Measurements from ENCODE around the gene VANGL2. TPM values are rescaled to one million over a fixed set of nuclear protein-coding genes. Genes with fewer than 3 reads are reported as not detected.

Gene VANGL2
- total and polyA plus RNA-seq, 2 experiments from 2014 or later: 17.7 to 51.3 TPM

- H3K4me1 ChIP-seq (ENCODE audit: insufficient read depth): peaks cover 56% of the 10 kb centered on the region
- Mint-ChIP-seq H3K27me3 (ENCODE audit: insufficient read depth, low read depth, poor library complexity) (peaks cover 15% of the 10 kb centered on the region), H3K36me3 (ENCODE audit: low read depth) (peaks cover 16% of the 10 kb centered on the region), H3K4me3 (no peak overlapping the region; the same call in 2 of the 3 replicates), H3K27ac (peak overlapping the region; percentile 59; the same call in 1 of the 2 replicates), H3K9me3 (no peaks in the 10 kb centered on the region), H3K4me1 (peaks cover 76% of the 10 kb centered on the region)
- ATAC-seq (no peak), DNase-seq (ENCODE audit: low spot score) (no peak)
- H3F3A ChIP-seq (replicated peaks; ENCODE audit: low read depth): 0 out of 2 replicates have a peak, but pooled peaks cover 7% of the 10 kb centered on the region
- no peaks in the 10 kb centered on the region for H3K36me3 ChIP-seq (ENCODE audit: insufficient read depth)
- H3K9me2 ChIP-seq (ENCODE audit: insufficient read depth): no peaks in the 10 kb centered on the region
- TF ChIP-seq, protein P1, sequence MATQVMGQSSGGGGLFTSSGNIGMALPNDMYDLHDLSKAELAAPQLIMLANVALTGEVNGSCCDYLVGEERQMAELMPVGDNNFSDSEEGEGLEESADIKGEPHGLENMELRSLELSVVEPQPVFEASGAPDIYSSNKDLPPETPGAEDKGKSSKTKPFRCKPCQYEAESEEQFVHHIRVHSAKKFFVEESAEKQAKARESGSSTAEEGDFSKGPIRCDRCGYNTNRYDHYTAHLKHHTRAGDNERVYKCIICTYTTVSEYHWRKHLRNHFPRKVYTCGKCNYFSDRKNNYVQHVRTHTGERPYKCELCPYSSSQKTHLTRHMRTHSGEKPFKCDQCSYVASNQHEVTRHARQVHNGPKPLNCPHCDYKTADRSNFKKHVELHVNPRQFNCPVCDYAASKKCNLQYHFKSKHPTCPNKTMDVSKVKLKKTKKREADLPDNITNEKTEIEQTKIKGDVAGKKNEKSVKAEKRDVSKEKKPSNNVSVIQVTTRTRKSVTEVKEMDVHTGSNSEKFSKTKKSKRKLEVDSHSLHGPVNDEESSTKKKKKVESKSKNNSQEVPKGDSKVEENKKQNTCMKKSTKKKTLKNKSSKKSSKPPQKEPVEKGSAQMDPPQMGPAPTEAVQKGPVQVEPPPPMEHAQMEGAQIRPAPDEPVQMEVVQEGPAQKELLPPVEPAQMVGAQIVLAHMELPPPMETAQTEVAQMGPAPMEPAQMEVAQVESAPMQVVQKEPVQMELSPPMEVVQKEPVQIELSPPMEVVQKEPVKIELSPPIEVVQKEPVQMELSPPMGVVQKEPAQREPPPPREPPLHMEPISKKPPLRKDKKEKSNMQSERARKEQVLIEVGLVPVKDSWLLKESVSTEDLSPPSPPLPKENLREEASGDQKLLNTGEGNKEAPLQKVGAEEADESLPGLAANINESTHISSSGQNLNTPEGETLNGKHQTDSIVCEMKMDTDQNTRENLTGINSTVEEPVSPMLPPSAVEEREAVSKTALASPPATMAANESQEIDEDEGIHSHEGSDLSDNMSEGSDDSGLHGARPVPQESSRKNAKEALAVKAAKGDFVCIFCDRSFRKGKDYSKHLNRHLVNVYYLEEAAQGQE (IDR thresholded peaks at IDR 0.05; ENCODE audit: unreplicated experiment): no peak
- TF ChIP-seq ZNF114 (CRISPR knock-in tag; IDR thresholded peaks at IDR 0.05): no peak
- TF ChIP-seq EZH2phosphoT487 (IDR thresholded peaks at IDR 0.05; ENCODE audit: unreplicated experiment): no peak
- TF ChIP-seq ZNF462 (CRISPR knock-in tag; IDR thresholded peaks at IDR 0.05): no peak
- TF ChIP-seq JUNB (IDR thresholded peaks at IDR 0.05; ENCODE audit: unreplicated experiment): no peak
- TF ChIP-seq CTCF (conservative IDR thresholded peaks at IDR 0.05; ENCODE audit: low read depth in 2 of 2): no peak
- no peak for TF ChIP-seq ZNF331 (CRISPR knock-in tag; IDR thresholded peaks at IDR 0.05; ENCODE audit: low read depth)
- no peak for TF ChIP-seq POLR2AphosphoS5 (IDR thresholded peaks at IDR 0.05; ENCODE audit: low read depth)
- no peak for TF ChIP-seq STAT1 (IDR thresholded peaks at IDR 0.05; ENCODE audit: unreplicated experiment)
- no peak for TF ChIP-seq ETS1 (IDR thresholded peaks at IDR 0.05)
- TF ChIP-seq NANOG (IDR thresholded peaks at IDR 0.05; ENCODE audit: borderline replicate concordance): no peak
- no peak for TF ChIP-seq CREB1 (CRISPR knock-in tag; IDR thresholded peaks at IDR 0.05; ENCODE audit: low read depth)
- TF ChIP-seq EZH2 (IDR thresholded peaks at IDR 0.05; ENCODE audit: low read depth, unreplicated experiment): no peak
- peak overlapping the region; percentile 45; the same call in 1 of the 2 replicates for H3K27ac ChIP-seq (ENCODE audit: low read depth)
- peaks cover 17% of the 10 kb centered on the region; the same call in 1 of the 2 replicates for H4K20me1 ChIP-seq (replicated peaks; ENCODE audit: insufficient read depth)
- no peak overlapping the region for H2AFZ ChIP-seq
- H3K79me2 ChIP-seq (replicated peaks; ENCODE audit: insufficient read depth): peaks cover 85% of the 10 kb centered on the region
- peak overlapping the region; percentile 100; the same call in 1 of the 2 replicates for H3K4me2 ChIP-seq
- H3K4me3 ChIP-seq: no peak overlapping the region
- no peaks in the 10 kb centered on the region for H3K27me3 ChIP-seq (ENCODE audit: insufficient read depth)
Measured at GRCh38 chr1:160404094-160404493, 3.7 kb downstream of the VANGL2 start.

Measured in GM23338 (cell line).